ENCODE results near the gene ALG14.
"Not testable (repeated sequence)": the region's sequence is repeated elsewhere in the genome, so short reads cannot be mapped to it uniquely, and the experiment has no call there.

Gene ALG14

GRCh38 chr1:95041491-95042165, 31.1 kb downstream of the ALG14 start:
- peak; percentile 67 for DNase-seq

DNA sequence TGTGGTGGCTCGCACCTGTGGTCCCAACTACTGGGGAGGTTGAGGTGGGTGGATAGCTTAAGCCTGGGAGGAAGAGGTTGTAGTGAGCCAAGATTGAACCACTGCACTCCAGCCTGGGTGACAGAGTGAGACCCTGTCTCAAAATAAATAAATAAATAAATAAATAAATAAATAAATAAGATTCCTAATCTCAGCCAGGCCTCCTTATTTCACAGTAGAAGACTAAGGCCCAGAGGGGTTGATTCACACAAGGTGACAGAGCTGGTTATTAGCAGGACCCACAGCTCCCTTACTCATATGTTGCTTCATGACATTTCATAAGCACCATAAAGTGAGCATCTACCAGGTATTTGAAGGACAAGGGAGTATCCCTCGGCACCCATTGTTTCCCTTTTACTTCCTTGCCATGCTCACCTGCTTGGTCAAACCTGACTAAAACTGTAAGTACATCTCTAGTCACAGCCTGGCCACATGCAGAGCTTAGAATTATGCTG, 32.7 kb downstream of the ALG14 start:
- DNase-seq: no peak

DNA sequence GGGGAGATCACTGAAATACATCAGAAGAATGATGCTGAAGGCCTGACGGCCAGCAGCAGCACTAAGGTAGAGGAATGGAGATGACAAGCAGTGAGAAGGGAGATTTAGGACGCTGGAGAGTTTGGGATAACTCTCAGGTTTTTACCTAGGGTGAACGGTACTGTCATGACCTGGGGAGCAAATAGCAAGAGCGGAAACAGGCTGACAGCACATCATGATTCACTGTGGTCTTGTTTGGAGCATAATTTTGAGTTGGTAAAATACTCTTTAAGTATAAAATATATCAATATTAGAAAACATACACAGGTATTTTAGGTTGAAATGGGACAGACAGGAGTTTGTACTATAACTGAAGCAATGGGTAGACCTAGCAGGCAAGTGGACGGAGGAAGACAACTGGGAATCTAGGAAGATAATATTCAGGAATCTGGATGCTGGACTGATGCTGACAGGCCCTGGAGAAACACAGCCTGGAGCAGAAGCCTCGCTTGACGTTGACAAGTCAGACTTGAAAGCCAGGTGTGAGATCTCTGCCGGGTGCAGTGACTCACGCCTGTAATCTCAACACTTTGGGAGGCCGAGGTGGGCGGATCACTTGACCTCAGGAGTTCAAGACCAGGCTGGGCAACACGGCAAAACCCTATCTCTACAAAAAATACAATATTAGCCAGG, 33.3 kb downstream of the ALG14 start:
- no peak for DNase-seq

- no peak for DNase-seq
These were observed 37.2 kb downstream of the ALG14 start for GRCh38 chr1:95035536-95035935.

DNA sequence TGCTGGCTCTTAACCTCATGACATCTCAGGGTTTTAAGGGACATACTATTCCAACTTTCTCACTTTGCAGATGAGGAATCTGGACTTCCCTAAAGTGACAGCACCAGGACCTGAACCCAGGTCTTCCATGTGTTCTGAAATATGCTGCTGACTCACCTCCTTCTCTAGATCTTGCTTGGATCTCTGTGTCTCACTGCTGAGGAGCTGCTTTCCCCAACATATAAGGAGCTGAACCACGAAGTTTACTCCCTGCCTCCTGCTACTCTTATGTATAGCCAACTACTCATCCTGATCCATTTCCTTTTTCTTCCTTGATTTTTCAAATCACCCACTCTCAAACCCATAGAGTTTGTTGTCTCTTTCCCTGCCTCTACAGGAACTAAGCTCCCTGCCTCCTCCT, 38.2 kb downstream of the ALG14 start:
- DNase-seq: no peak

- DNase-seq: no peak
These were observed 38.9 kb downstream of the ALG14 start for GRCh38 chr1:95033843-95034242.

- DNase-seq: no peak
These were observed 43.2 kb downstream of the ALG14 start for GRCh38 chr1:95029532-95029931.

- DNase-seq: no peak
These were observed 43.8 kb downstream of the ALG14 start for GRCh38 chr1:95028954-95029353.

DNA sequence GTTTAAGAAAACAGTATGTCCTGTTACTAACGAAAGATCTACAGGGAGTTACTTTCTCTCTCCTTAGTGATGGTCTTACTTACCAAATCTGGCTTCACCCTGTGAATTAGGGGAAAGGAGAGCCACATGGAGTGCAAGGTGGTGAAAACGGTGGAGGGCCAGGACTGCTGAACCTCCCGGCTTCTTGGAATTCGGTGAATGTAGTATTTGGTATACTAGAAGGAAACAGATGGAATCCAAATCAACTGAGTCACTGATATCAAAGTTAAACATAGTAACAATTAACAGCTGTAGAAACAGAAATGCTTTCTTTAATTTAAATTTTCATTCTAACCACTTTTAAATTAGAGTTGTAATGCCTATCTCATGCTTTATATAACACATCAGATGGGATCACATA, 45.7 kb downstream of the ALG14 start:
- no peak for DNase-seq

- no peak for DNase-seq
These were observed 49.2 kb downstream of the ALG14 start for GRCh38 chr1:95023399-95024043.

DNA sequence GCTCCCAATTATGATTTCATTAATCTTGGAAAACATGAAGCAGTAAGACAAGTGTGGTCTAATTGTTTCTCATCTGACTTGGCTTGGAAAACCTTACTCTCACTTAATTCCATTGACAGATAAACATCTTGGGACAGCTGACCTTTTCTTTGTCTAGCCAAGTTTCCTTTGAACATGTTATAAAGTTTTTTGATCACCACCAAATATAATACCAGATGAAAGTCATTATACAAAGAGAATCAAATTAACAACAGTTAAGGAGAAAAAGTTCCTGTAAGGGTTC, 50.2 kb downstream of the ALG14 start:
- no peak for DNase-seq

GRCh38 chr1:95021805-95022643, 50.7 kb downstream of the ALG14 start:
- no peak for DNase-seq

DNA sequence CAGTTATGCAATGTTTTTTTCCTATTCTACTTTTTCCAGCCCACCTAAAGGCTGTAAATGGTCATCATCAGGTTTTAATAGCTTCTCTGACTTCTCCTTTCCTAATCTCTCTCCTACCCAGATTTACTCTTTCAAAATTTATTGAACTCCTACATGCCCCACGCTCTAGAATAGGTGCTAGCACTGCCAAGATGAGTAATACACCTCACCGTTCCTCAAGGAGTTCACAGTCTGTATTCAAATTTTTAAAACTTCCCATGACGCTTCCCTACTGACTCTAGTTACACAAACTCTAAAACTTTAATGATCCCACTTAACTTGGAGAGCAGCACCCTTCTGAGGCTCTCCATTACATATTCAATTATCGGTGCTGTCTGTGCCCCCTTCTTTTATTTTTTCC, 51.6 kb downstream of the ALG14 start:
- no peak for DNase-seq

- not testable (repeated sequence) for DNase-seq
These were observed 53.3 kb downstream of the ALG14 start for GRCh38 chr1:95019466-95019865.

DNA sequence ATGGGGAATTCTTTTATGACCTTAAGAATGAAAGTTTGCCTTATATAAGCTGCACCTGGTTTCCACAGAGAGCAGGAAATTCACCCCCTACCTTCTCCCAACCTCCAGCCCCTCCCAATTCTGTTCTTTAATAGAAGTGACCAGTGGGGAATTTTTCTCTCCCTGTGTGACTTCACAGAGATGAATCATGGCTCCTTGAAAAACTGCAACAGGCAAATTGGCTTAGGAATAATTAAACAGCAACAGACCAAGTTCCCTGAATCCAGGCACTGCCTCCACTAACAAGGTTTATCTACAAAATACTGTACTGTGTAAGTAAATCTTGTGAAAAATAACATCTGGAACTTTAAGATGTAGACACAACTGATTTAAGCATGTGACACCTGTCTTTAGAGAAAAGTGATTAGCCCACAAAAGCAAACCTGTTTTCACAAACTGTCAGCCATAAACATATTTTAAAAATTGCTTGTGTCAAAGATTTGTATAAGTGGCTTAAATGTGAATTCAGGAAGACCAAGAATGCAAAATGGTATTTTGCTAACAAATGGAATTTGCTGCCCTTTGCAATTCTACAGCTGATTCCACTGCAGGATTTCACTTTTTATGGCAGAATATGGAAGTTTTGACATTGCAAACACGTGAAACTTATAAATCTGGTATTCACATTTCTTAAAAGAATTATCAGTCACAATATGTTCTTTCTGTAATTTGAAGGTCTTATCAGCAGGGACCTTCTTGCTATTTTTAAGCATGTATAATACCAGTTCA, 54.0 kb downstream of the ALG14 start:
- no peak for DNase-seq

DNA sequence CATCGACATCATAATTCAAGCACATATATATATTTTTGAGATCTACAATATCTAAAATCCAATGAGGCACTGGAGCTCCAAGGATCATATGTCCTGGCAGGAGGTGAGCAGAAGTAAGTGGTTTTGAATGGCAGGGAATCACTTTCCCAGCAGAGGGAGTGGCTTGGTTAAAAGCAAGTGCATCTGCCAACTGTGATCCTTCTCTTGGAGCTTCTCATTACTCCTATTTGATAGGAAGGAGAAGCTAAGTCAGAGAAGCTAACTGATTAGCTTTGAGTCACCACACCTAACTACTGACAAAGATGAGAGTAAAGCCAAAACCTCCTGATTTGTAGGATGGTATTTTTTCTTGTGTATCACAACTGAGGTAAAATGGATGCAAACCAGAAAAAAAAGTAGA, 55.0 kb downstream of the ALG14 start:
- DNase-seq: peak; percentile 61

DNA sequence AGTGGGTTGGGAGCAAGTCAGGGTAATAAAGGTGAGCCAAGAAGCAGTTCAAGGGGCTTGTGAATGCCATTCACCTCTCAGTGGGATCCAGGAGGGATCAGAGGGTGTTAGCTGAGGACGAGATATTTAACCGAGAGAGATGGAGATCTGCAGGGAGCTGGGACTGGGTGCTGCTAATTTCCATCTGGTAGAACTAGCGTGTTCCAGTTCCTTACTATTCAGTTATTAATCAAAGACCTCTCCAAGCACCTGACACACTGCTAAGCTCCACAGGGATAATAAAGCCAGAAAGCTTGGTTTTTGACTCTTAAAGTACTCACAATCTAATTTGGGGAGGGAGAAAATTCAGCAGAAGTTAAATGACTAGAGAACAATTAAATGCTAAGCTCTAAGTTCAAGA, 57.7 kb downstream of the ALG14 start:
- DNase-seq: no peak

GRCh38 chr1:95013950-95014574, 58.7 kb downstream of the ALG14 start:
- no peak for DNase-seq

- DNase-seq: no peak
These were observed 60.4 kb downstream of the ALG14 start for GRCh38 chr1:95012389-95012788.

DNA sequence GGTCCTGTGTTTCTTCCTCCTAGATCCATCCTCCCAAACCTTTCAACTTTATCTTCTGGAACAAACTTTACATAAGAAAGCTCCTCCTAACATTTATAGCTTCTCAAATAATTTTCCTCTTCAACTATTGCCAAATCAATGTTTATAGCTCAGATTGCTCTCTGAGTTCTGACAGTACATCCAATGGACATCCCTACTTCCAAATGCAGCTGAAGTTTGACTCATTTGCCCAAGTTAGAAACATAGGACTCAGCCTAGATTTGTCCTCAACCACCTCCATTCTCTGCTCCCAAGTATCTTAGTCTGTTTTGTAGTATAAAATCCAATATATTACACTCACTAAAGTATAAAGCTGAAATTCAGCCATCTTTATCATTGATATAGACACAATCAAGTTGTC, 62.6 kb downstream of the ALG14 start:
- no peak for DNase-seq

DNA sequence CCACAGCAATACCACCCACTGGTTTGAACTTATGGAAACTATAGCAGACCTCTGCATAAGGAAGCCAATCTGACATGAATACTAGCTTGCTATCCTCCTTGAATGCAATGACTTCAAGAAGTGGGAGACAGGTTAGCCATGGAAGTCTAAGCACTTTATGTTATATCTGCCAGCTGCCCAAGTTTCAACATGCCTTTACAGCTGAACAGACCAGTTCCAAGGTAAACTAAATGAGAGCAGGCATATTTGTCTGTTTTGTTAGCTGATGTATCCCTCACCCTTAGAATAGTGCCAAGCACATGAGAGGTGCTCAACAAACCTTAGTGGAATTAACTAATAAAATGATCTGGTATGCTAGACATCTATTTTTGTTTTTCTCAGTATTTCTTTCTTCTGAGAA, 65.1 kb downstream of the ALG14 start:
- DNase-seq: no peak

DNA sequence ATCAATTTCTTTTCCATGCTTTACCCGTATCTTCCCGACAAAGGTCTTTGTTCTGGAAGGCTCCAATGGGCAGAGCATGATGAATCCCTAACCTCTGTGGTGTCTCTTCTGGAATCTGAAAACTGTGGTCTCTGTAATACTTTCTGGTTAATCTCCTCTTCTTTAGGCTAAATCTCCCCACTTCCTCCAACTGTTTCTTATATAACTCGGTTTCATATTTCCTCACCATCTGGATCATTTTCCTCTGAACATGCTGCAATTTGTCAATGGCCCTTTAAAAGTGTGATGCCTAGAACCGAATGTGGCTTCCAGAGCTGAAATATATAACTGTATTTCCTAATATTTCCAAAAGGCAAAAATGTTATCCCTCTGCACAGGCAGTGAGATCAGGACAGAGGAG, 66.1 kb downstream of the ALG14 start:
- DNase-seq: no peak
